ENCODE results near the gene C12orf60.

- TF ChIP-seq, protein P1, sequence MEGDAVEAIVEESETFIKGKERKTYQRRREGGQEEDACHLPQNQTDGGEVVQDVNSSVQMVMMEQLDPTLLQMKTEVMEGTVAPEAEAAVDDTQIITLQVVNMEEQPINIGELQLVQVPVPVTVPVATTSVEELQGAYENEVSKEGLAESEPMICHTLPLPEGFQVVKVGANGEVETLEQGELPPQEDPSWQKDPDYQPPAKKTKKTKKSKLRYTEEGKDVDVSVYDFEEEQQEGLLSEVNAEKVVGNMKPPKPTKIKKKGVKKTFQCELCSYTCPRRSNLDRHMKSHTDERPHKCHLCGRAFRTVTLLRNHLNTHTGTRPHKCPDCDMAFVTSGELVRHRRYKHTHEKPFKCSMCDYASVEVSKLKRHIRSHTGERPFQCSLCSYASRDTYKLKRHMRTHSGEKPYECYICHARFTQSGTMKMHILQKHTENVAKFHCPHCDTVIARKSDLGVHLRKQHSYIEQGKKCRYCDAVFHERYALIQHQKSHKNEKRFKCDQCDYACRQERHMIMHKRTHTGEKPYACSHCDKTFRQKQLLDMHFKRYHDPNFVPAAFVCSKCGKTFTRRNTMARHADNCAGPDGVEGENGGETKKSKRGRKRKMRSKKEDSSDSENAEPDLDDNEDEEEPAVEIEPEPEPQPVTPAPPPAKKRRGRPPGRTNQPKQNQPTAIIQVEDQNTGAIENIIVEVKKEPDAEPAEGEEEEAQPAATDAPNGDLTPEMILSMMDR (IDR thresholded peaks at IDR 0.05), result no peak
- TF ChIP-seq POLR2AphosphoS5 (IDR thresholded peaks at IDR 0.05), result no peak
Observed at GRCh38 chr12:14826491-14826890, 23.0 kb downstream of the C12orf60 start.

All from suprapubic skin (tissue), 3 donors.